Measurements from ENCODE around the gene NPAS2.

- TF ChIP-seq, protein P1, sequence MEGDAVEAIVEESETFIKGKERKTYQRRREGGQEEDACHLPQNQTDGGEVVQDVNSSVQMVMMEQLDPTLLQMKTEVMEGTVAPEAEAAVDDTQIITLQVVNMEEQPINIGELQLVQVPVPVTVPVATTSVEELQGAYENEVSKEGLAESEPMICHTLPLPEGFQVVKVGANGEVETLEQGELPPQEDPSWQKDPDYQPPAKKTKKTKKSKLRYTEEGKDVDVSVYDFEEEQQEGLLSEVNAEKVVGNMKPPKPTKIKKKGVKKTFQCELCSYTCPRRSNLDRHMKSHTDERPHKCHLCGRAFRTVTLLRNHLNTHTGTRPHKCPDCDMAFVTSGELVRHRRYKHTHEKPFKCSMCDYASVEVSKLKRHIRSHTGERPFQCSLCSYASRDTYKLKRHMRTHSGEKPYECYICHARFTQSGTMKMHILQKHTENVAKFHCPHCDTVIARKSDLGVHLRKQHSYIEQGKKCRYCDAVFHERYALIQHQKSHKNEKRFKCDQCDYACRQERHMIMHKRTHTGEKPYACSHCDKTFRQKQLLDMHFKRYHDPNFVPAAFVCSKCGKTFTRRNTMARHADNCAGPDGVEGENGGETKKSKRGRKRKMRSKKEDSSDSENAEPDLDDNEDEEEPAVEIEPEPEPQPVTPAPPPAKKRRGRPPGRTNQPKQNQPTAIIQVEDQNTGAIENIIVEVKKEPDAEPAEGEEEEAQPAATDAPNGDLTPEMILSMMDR (IDR thresholded peaks at IDR 0.05): no peak
- TF ChIP-seq EP300 (IDR thresholded peaks at IDR 0.05) (no peak), POLR2AphosphoS5 (IDR thresholded peaks at IDR 0.05) (no peak), POLR2A (IDR thresholded peaks at IDR 0.05) (no peak)
Observed at GRCh38 chr2:100944617-100945432, 124.9 kb downstream of the NPAS2 start.

Data from gastroesophageal sphincter (tissue), 3 donors.